Peyer's patch (tissue), 4 donors: ENCODE results near the gene IRF2.

ENCODE experiments used
- CTCF ChIP-seq, 6 experiments: fragments of 450-650 bp in 4 of 6; fragments of 200-600 bp in 2 of 6; sonication (generic) in 1 of 6; IDR thresholded peaks; one replicate each; pipeline ENCODE4 v1.5.1; 2017 to 2019; ENCODE audit warnings: antibody characterized with exemption in 6 of 6, mild to moderate bottlenecking in 3 of 6, moderate library complexity in 1 of 6
- POLR2A ChIP-seq, 2 donors: fragments of 450-650 bp; IDR thresholded peaks; one replicate each; pipeline ENCODE4 v1.5.1; 2017; ENCODE audit warnings: antibody characterized with exemption in 2 of 2, mild to moderate bottlenecking in 2 of 2, moderate library complexity in 2 of 2

DNA sequence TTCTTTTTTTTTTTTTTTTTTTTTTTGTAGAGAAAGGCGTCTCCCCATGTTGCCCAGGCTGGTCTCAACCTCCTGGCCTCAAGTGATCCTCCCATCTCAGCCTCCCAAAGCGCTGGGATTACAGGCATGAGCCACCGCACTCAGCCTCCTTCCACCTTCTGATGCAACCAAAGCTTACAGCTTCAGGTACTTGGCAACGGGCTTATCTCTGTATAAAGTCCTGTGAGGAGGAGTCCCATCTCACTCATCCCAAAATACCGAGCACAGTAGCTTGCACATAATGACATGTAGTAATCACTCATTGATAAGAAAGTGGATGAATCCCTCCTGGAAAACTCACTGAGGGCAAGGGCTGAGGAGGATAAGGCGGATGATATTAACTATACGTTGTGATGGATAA, 19.1 kb downstream of the IRF2 start:
- no peak for TF ChIP-seq POLR2A (IDR thresholded peaks at IDR 0.05)
- TF ChIP-seq CTCF (IDR thresholded peaks at IDR 0.05) = no peak
